Lower leg skin (tissue), 4 donors: ENCODE results near the gene GPS1. TPM values are rescaled to one million over a fixed set of nuclear protein-coding genes. Genes with fewer than 3 reads are reported as not detected.

Source experiments
- DNase-seq, 2 donors: peaks; one replicate each; pipeline ENCODE4 v3.0.0-alpha.2; 2019; ENCODE audit warnings: low spot score in 2 of 2
- H3K4me3 ChIP-seq: fragments of 200-600 bp; sonication (generic); 2 replicates; pipeline ENCODE4 v1.5.1; 2017; ENCODE audit warnings: mild to moderate bottlenecking, low read depth; ENCODE audit not compliant: poor library complexity, severe bottlenecking
- POLR2A ChIP-seq, 2 donors: fragments of 450-650 bp; IDR thresholded peaks; one replicate each; pipeline ENCODE4 v1.6.1; 2016 to 2017; ENCODE audit warnings: antibody characterized with exemption in 2 of 2, mild to moderate bottlenecking in 1 of 2, moderate library complexity in 1 of 2
- WGBS, 2 donors: methylation state at CpG; one replicate each; pipeline ENCODE4 v1.1.5; 2018; 5-methylcytosine and 5-hydroxymethylcytosine counted together
- intact Hi-C: fragments of 100-400 bp; cut with DNase I; formaldehyde crosslinking; loops from one replicate; pipeline ENCODE4 v1.15.0; 2023; ENCODE audit warnings: low total_unique reads
- total RNA-seq, 4 donors: library from RNA; depleted of rRNA; stranded (reverse); fragments of >200 nt; gene quantifications; one replicate each; pipeline ENCODE4 v1.1.0, GENCODE V29; 2016
- TF ChIP-seq, protein P1 (sequence below), 3 donors: fragments of 450-650 bp; IDR thresholded peaks; one replicate each; pipeline ENCODE4 v1.5.1; 2016; ENCODE audit warnings: antibody characterized with exemption in 3 of 3, mild to moderate bottlenecking in 3 of 3, moderate library complexity in 2 of 3

The GPS1 gene
- total RNA-seq, 4 donors from 2014 or later = 57.2 to 99.3 (median 79.1) TPM

DNA sequence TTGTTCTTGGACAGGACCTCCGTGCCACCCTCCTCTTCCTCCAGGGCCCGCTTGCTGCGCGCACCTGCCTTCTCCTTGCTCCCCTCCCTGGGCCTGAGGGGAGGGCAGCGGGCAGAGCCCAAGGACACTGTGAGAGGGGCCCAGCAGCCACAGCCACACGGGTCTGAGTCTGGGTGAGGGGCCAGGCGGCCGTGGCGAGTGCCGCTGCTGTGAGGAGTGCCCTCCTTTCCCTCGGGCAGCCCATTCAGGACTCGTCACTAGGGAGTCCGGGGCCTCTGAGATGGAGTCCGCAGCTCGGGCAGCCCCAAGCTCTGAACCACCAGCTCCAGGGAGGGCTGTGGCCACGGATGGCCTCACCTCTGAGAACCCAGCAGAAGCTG lies 8.3 kb downstream of the GPS1 start:
- 81 to 82% methylated on average over 16 of the region's 16 CpGs for WGBS, 2 donors
- no peak for DNase-seq
- TF ChIP-seq POLR2A (IDR thresholded peaks at IDR 0.05) = no peak
- TF ChIP-seq, protein P1, sequence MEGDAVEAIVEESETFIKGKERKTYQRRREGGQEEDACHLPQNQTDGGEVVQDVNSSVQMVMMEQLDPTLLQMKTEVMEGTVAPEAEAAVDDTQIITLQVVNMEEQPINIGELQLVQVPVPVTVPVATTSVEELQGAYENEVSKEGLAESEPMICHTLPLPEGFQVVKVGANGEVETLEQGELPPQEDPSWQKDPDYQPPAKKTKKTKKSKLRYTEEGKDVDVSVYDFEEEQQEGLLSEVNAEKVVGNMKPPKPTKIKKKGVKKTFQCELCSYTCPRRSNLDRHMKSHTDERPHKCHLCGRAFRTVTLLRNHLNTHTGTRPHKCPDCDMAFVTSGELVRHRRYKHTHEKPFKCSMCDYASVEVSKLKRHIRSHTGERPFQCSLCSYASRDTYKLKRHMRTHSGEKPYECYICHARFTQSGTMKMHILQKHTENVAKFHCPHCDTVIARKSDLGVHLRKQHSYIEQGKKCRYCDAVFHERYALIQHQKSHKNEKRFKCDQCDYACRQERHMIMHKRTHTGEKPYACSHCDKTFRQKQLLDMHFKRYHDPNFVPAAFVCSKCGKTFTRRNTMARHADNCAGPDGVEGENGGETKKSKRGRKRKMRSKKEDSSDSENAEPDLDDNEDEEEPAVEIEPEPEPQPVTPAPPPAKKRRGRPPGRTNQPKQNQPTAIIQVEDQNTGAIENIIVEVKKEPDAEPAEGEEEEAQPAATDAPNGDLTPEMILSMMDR (IDR thresholded peaks at IDR 0.05) = no peak
- intact Hi-C loops = no loop called here
- H3K4me3 ChIP-seq = no peak overlapping the region

GRCh38 chr17:82060614-82061013 lies 8.9 kb downstream of the GPS1 start:
- intact Hi-C loops = no loop called here
- WGBS, 2 donors = 92 to 93% methylated on average over 3 to 14 of the region's 14 CpGs
- H3K4me3 ChIP-seq = no peak overlapping the region

GRCh38 chr17:82061047-82061925 lies 9.6 kb downstream of the GPS1 start:
- 82 to 87% methylated on average over 21 to 27 of the region's 34 CpGs for WGBS, 2 donors
- intact Hi-C loops = no loop called here
- DNase-seq = no peak
- TF ChIP-seq, protein P1 (IDR thresholded peaks at IDR 0.05) = no peak
- TF ChIP-seq POLR2A (IDR thresholded peaks at IDR 0.05) = no peak
- no peak overlapping the region for H3K4me3 ChIP-seq

More at GRCh38 chr17:82060614-82061013, 8.9 kb downstream of the GPS1 start:
- DNase-seq = no peak
- TF ChIP-seq, protein P1 (IDR thresholded peaks at IDR 0.05) = no peak
- TF ChIP-seq POLR2A (IDR thresholded peaks at IDR 0.05) = no peak

- DNase-seq = no peak
- WGBS, 2 donors = 85 to 87% methylated on average over 22 of the region's 24 CpGs
- H3K4me3 ChIP-seq = no peak overlapping the region
- intact Hi-C loops = no loop called here
- TF ChIP-seq POLR2A (IDR thresholded peaks at IDR 0.05) = no peak
- TF ChIP-seq, protein P1 (IDR thresholded peaks at IDR 0.05) = no peak
Observed at GRCh38 chr17:82062076-82062983, 10.6 kb downstream of the GPS1 start.

DNA sequence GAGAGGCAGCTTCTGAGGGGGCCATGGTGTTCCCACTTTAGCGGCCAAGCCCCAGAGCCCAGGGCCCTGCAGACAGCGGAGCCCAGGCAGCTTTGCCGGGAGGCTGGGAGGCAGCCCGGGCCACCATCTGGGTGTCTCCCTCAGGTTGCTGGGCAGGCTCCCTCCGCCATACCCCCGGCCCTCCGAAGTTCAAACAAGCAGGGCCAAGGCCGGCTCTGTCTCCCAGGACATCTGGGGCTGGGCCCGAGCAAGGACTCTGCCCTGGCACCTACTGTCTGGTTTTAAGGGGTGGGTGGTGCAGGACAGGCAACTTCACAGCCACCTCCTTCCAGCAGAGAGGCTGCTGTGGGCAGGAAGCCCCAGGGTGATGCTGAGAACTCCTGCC lies 11.3 kb downstream of the GPS1 start:
- H3K4me3 ChIP-seq = no peak overlapping the region
- no peak for DNase-seq
- no peak for TF ChIP-seq POLR2A (IDR thresholded peaks at IDR 0.05)
- TF ChIP-seq, protein P1 (IDR thresholded peaks at IDR 0.05) = no peak
- intact Hi-C loops = no loop called here
- 87 to 96% methylated on average over 3 to 9 of the region's 9 CpGs for WGBS, 2 donors
